ENCODE results near the gene WDR38. TPM values are rescaled to one million over a fixed set of nuclear protein-coding genes. Genes with fewer than 3 reads are reported as not detected.

Gene WDR38
- total RNA-seq, 1 donor from 2014 or later = not detected

- Mint-ChIP-seq H3K36me3 (peaks cover 17% of the 10 kb centered on the region), H3K27me3 (ENCODE audit: insufficient read depth, low read depth) (peaks cover 2% of the 10 kb centered on the region), H3K9me3 (no peaks in the 10 kb centered on the region), H3K27ac (peak overlapping the region; percentile 15), H3K4me1 (peaks cover 2% of the 10 kb centered on the region), H3K4me3 (no peak overlapping the region)
- Histone ChIP-seq H3F3A (ENCODE audit: low read depth) (peaks cover 22% of the 10 kb centered on the region), H3K27ac (peak overlapping the region; percentile 51), H3K4me3 (no peak overlapping the region), H3K4me1 (peaks cover 22% of the 10 kb centered on the region), H3K36me3 (no peaks in the 10 kb centered on the region), H3K9me3 (ENCODE audit: low read depth) (no peaks in the 10 kb centered on the region), H3K27me3 (no peaks in the 10 kb centered on the region), H3K9ac (no peak overlapping the region), H3K4me2 (peak overlapping the region; percentile 12), H4K20me1 (ENCODE audit: low read depth) (peaks cover 9% of the 10 kb centered on the region), H3K79me2 (ENCODE audit: low read depth) (no peaks in the 10 kb centered on the region), H2AFZ (replicated peaks) (no peak overlapping the region)
- peak; percentile 64 for DNase-seq (ENCODE audit: low spot score)
- TF ChIP-seq EZH2 (IDR thresholded peaks at IDR 0.05) (no peak), EZH2phosphoT487 (IDR thresholded peaks at IDR 0.05) (no peak), CTCF (IDR thresholded peaks at IDR 0.05) (no peak)
Measured at GRCh38 chr9:124884376-124884775, 31.1 kb downstream of the WDR38 start.

DNA sequence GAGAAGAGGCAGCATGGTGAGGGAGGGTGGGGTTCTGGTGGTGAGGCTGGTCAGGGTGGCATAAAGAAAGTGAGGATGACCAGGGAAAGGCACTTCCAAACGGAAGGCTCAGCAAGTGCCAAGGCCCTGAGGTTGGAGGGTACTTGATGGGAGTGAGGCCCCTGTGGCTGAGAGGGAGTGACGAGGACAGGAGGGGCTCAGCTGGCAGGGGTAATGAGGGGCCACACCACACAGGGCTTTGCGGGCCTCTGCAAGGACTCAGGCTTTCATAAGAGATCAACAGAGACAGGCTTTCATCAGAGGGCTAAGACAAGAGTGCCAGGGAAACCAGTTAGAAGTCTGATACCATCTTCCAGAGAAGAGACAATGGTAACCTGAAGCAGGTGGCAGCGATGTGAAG, 32.3 kb downstream of the WDR38 start:
- no peak overlapping the region for H3K27ac Mint-ChIP-seq
- H3K36me3 ChIP-seq = no peaks in the 10 kb centered on the region
- H3K4me3 Mint-ChIP-seq = no peak overlapping the region

GRCh38 chr9:124886461-124886860, 33.2 kb downstream of the WDR38 start:
- Histone ChIP-seq H3K27ac (no peak overlapping the region), H3K9ac (no peak overlapping the region), H3F3A (ENCODE audit: low read depth) (peaks cover 13% of the 10 kb centered on the region), H3K4me3 (no peak overlapping the region), H3K36me3 (no peaks in the 10 kb centered on the region), H3K27me3 (no peaks in the 10 kb centered on the region), H2AFZ (replicated peaks) (no peak overlapping the region), H3K4me2 (no peak overlapping the region), H3K4me1 (peaks cover 8% of the 10 kb centered on the region), H3K79me2 (ENCODE audit: low read depth) (no peaks in the 10 kb centered on the region), H4K20me1 (ENCODE audit: low read depth) (no peaks in the 10 kb centered on the region), H3K9me3 (ENCODE audit: low read depth) (no peaks in the 10 kb centered on the region)
- Mint-ChIP-seq H3K36me3 (peaks cover 25% of the 10 kb centered on the region), H3K4me1 (peaks cover 2% of the 10 kb centered on the region), H3K9me3 (no peaks in the 10 kb centered on the region), H3K27me3 (ENCODE audit: insufficient read depth, low read depth) (peaks cover under 1% of the 10 kb centered on the region), H3K27ac (peak overlapping the region; percentile 10), H3K4me3 (no peak overlapping the region)
- TF ChIP-seq EZH2 (IDR thresholded peaks at IDR 0.05) (no peak), CTCF (IDR thresholded peaks at IDR 0.05) (no peak), EZH2phosphoT487 (IDR thresholded peaks at IDR 0.05) (no peak)
- no peak for DNase-seq (ENCODE audit: low spot score)

More for the DNA sequence above, 32.3 kb downstream of the WDR38 start:
- no peaks in the 10 kb centered on the region for H3K9me3 ChIP-seq (ENCODE audit: low read depth)
- peak; percentile 1 for DNase-seq (ENCODE audit: low spot score)
- H3F3A ChIP-seq (ENCODE audit: low read depth) = peaks cover 13% of the 10 kb centered on the region
- no peak overlapping the region for H3K27ac ChIP-seq
- H3K79me2 ChIP-seq (ENCODE audit: low read depth) = no peaks in the 10 kb centered on the region
- H3K4me3 ChIP-seq = no peak overlapping the region
- H3K4me1 ChIP-seq = peaks cover 11% of the 10 kb centered on the region
- H3K9ac ChIP-seq = no peak overlapping the region
- Mint-ChIP-seq H3K9me3 (no peaks in the 10 kb centered on the region), H3K27me3 (ENCODE audit: insufficient read depth, low read depth) (peaks cover 2% of the 10 kb centered on the region), H3K4me1 (peaks cover 2% of the 10 kb centered on the region), H3K36me3 (peaks cover 23% of the 10 kb centered on the region)
- H2AFZ ChIP-seq (replicated peaks) = no peak overlapping the region
- TF ChIP-seq CTCF (IDR thresholded peaks at IDR 0.05) = no peak
- TF ChIP-seq EZH2 (IDR thresholded peaks at IDR 0.05) = no peak
- no peak for TF ChIP-seq EZH2phosphoT487 (IDR thresholded peaks at IDR 0.05)
- no peak overlapping the region for H3K4me2 ChIP-seq
- no peaks in the 10 kb centered on the region for H3K27me3 ChIP-seq
- no peaks in the 10 kb centered on the region for H4K20me1 ChIP-seq (ENCODE audit: low read depth)
